NCI-H345 (cell line): ENCODE results near the gene RNF20.
"Not testable (repeated sequence)": the region's sequence is repeated elsewhere in the genome, so short reads cannot be mapped to it uniquely, and the experiment has no call there.

Source experiments
- DNase-seq: peaks from one replicate; lab custom pipeline; 2025; lab: John Stamatoyannopoulos, UW

The RNF20 gene

GRCh38 chr9:101533334-101534204, at the start of gene RNF20:
Gene RNF20, plus strand, starts transcription at chr9:101533853. Its CDS starts 1,571 bp downstream, at chr9:101535424.
- DNase-seq, result peak; percentile 99

- DNase-seq, result no peak
Observed at GRCh38 chr9:101484046-101484445, 49.6 kb upstream of the RNF20 start.

GRCh38 chr9:101485924-101486692, 47.5 kb upstream of the RNF20 start:
- DNase-seq, result peak; percentile 66

DNA sequence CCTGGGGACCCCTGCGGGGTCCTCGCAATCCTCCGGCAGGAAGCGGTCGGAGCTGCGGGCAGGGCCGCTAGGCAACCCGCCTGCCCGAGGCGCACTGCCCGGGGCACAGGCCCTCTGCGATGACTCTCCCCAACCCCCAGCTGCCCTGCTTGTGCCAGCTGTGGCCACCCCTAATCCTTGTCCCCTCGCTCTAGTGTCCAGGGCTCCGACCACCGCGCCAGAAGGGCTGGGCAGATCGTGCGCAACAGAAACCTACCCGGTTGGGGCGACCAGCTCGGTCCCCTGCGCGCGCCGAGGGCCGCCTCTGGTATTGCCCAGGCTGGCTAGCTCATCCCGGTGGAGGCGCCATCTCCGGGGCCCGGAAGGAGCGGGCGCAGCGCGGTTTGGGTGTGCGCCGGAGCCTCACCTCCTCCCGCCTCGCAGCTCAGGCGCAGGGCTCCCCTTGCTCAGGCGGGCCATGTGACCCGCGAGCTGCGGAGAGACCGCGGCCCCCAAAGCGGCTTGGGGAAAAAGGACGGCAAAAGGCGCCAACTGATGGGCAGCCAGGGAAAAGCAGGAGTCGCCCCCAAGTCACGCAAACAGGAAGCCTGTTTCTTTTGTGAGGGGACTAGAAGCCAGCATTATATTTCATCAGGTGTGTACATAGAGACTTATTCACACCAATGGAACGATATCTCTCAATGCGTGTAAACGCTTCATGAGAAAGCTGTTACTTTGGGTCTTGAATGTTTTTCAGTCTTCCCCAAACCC, 46.8 kb upstream of the RNF20 start:
- DNase-seq, result peak; percentile 79

GRCh38 chr9:101487443-101487840, 46.2 kb upstream of the RNF20 start:
- DNase-seq, result peak; percentile 30

DNA sequence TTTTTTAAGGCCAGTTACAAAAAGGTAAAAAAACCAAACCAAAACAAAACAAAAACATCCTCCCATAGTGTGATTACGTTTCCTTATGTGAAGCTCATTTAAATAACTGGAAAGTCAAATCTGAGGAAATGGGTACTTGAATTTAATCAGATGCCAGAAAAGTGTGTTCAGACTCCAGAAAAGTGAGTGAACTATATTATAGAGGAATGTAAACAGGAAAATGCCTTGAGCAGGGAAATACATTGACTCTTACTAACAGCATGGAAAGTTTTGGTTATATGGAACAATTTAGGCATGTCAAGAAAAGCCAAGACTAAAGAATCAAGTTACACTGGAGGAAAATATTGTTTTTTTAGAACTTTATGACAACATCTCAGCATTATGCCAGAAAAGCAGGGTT, 37.8 kb upstream of the RNF20 start:
- DNase-seq, result no peak

DNA sequence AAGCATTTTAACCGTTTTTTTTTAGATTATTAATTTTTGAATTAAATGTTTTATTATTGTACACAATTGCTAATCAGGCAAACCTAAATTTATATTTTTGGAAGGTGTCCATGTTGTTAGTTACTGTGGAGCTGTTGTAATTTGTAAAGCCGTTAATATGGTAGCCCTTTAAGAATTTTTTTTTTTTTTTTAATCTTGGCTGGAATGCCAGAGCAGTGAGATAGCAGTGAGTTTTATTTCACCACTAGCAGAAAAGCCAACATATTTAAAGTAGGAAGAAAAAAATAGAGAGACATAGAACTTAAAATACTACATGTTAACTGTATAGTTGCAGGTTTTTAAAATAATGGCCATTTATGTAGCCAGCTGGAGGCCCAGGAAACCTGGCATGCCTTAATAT, 35.3 kb upstream of the RNF20 start:
- DNase-seq, result no peak

DNA sequence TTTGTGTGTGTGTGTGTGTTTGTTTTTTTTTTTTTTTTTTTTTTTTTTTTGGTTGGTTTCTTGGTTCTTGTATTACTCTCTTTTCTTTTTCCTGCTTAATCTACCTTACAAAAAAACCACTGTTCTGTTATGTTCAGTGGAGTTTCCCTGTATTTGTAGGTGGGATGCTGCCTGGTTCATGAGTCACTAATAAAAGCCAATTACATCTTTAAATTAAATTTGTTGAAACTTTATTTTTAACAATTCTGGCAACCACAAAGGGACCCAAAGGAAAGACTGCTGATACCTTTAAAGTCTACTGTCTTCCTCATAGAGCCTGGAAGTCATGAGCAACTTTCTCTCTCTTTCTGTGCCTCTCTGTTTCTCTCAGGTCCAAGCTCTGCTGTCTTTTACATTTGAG, 29.5 kb upstream of the RNF20 start:
- no peak for DNase-seq

GRCh38 chr9:101508211-101508610, 25.4 kb upstream of the RNF20 start:
- DNase-seq, result no peak

DNA sequence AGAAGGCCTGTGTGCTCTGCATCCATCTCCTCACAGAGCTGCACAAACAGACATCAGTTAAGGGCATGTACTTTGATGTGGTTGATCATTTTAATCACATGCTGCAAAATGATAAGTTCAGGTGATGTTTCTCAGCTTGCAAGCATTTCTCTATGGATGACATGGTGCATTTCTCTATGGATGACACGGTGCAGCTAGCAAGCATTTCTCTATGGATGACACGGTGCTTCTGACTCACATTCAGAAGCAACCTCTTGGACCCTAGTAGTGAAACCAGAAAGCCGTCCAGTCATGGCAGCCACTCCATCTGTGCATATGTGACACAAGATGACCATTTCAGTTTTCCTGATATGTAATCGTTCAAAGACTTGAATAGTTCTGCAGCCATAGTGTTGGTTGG, 24.1 kb upstream of the RNF20 start:
- no peak for DNase-seq

GRCh38 chr9:101510459-101510858, 23.2 kb upstream of the RNF20 start:
- DNase-seq, result no peak

DNA sequence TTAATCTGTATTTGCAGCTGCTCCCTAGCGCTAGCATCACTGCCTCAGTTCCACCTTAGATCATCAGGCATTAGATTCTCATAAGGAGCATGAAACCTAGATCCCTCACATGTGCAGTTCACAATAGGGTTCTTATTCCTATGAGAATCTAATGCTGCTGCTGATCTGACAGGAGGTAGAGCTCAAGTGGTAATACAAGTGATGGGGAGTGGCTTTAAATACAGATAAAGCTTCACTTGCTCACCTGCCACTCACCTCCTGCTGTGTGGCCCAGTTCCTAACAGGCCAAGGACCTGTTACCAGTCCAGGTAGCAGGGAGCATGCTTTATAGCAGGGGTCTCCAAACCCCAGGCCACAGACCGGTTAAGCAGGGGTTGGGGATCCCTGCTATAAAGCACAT, 22.6 kb upstream of the RNF20 start:
- no peak for DNase-seq

DNA sequence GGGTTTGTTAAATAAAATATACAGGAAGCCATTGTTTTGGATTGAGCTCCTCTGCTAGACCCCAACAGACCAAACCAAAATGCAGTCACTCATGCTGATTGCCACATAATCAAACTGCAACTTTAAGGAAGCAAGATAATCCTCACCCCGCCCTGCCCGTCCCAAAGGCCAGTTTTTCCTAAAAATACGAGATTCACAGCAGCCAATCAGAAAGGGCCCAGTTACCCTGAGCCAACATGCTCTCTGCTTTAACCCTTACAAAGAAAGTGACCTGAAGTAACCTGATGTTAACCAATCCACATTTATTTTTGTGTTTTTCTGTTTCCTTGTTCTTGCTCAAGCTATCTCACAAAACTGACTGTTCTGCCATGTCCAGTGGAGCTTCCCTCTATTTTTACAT, 21.5 kb upstream of the RNF20 start:
- no peak for DNase-seq

GRCh38 chr9:101513351-101513750, 20.3 kb upstream of the RNF20 start:
- DNase-seq, result peak; percentile 29

DNA sequence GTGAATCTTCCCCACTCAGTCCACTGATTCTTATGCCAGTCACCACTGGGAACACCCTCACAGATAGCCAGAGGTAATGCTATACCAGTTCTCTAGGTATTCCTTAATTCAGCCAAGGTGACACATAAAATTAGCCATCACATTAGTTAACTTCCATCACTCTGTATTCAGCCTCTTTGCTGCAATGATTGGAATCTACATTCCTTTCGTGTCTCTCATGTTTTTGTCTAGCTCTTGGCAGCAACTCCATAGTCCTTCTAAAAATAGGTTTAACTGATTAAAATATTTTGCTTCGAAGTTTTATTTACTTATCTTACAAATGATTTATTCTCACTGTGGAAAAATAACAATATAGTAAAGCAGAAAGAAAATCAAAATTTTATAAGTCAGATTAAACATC, 19.6 kb upstream of the RNF20 start:
- DNase-seq, result no peak

DNA sequence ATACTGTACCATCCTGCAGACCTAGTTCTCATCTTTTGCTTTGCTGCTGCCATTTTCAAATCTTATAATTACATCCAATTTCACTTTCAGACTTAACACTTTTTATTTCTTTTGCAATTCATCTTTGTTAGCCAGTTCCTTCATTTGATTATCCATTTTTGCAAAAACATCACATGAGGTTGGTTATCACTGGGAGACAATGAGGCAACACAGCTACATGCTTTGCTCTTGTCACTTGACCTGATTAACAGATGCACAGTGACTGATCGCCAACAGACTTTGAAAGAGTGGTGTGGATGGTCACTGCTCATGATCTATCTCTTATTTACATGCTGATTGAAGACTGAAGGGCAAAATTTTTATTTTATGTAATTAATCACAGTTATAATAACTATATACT, 17.0 kb upstream of the RNF20 start:
- DNase-seq, result no peak

GRCh38 chr9:101518489-101518888, 15.2 kb upstream of the RNF20 start:
- DNase-seq, result not testable (repeated sequence)

DNA sequence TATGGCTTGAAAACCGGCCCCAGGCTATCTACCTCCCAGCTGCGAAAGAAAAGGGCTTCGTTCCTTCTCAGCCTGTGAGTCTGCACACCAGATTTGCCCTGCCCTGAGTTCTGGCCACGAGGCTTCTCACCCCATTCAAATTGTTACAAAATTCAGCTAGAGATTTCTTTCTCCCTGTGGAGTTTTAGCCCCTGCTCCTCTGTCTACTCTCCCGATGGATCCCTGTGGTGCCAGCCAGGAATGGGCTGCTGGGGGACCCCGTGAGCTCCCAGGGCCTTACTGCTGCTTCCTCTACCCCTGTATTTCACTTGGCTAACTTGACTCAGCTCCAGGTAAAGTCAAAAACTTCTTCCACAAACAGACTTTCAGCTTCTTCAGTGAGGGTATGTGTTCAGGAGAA, 9.3 kb upstream of the RNF20 start:
- DNase-seq, result no peak

GRCh38 chr9:101527066-101527465, 6.6 kb upstream of the RNF20 start:
- no peak for DNase-seq

- DNase-seq, result no peak
Observed at GRCh38 chr9:101528015-101528414, 5.6 kb upstream of the RNF20 start.

GRCh38 chr9:101530076-101530711, 3.5 kb upstream of the RNF20 start:
- DNase-seq, result peak; percentile 74

GRCh38 chr9:101536351-101536750, 2.7 kb downstream of the RNF20 start:
- no peak for DNase-seq
